ENCODE results near the gene LPIN2. TPM values are rescaled to one million over a fixed set of nuclear protein-coding genes. Genes with fewer than 3 reads are reported as not detected.

LPIN2 gene
- total and polyA plus RNA-seq, 2 experiments from 2014 or later, result 9.0 to 10.8 TPM

DNA sequence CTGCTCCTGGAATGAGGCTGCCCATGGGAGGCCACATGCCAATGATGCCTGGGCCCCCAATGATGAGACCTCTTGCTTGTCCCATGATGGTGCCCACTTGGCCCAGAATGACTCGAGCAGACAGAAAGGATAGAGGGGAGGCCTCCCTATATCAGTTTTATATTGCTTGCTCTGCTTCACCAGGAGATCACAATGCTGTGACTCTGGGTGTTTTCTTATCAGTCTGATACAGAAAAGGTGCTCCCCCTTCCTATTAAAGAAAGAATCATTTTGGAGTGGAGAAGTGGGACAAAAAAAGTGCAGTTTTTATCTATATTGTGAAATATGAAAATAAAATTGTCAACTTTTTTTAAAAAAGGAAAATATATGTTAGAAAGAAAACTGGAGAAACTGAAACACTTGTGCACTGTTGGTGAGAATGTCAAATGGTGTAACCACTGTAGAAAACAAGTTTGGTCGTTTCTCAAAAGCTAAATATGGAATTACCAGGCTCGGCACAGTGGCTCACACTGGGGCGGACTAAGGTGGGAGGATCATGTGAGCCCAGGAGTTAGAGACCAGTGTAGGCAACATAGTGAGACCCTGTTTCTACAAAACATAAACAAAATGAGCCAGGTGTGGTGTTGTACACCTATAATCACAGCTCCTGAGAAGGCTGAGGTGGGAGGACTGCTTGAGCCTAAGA lies 21.8 kb downstream of the LPIN2 start:
- no peaks in the 10 kb centered on the region for H3F3A ChIP-seq (replicated peaks; ENCODE audit: low read depth)
- no peak overlapping the region for H3K4me2 ChIP-seq
- H3K27ac ChIP-seq (ENCODE audit: low read depth), result no peak overlapping the region
- H4K20me1 ChIP-seq (replicated peaks; ENCODE audit: insufficient read depth), result no peaks in the 10 kb centered on the region; the same call in 1 of the 2 replicates
- Mint-ChIP-seq H3K9me3 (no peaks in the 10 kb centered on the region), H3K36me3 (ENCODE audit: low read depth) (peaks cover 10% of the 10 kb centered on the region; the same call in 2 of the 3 replicates), H3K27me3 (ENCODE audit: insufficient read depth, low read depth, poor library complexity) (peaks cover 5% of the 10 kb centered on the region), H3K4me3 (no peak overlapping the region), H3K27ac (no peak overlapping the region), H3K4me1 (peaks cover 7% of the 10 kb centered on the region; the same call in 1 of the 3 replicates)
- H3K9me2 ChIP-seq (ENCODE audit: insufficient read depth), result no peaks in the 10 kb centered on the region
- peaks cover 64% of the 10 kb centered on the region for H3K79me2 ChIP-seq (replicated peaks; ENCODE audit: insufficient read depth)
- no peak overlapping the region for H2AFZ ChIP-seq
- no peak for TF ChIP-seq EZH2phosphoT487 (IDR thresholded peaks at IDR 0.05; ENCODE audit: unreplicated experiment)
- TF ChIP-seq, protein P1, sequence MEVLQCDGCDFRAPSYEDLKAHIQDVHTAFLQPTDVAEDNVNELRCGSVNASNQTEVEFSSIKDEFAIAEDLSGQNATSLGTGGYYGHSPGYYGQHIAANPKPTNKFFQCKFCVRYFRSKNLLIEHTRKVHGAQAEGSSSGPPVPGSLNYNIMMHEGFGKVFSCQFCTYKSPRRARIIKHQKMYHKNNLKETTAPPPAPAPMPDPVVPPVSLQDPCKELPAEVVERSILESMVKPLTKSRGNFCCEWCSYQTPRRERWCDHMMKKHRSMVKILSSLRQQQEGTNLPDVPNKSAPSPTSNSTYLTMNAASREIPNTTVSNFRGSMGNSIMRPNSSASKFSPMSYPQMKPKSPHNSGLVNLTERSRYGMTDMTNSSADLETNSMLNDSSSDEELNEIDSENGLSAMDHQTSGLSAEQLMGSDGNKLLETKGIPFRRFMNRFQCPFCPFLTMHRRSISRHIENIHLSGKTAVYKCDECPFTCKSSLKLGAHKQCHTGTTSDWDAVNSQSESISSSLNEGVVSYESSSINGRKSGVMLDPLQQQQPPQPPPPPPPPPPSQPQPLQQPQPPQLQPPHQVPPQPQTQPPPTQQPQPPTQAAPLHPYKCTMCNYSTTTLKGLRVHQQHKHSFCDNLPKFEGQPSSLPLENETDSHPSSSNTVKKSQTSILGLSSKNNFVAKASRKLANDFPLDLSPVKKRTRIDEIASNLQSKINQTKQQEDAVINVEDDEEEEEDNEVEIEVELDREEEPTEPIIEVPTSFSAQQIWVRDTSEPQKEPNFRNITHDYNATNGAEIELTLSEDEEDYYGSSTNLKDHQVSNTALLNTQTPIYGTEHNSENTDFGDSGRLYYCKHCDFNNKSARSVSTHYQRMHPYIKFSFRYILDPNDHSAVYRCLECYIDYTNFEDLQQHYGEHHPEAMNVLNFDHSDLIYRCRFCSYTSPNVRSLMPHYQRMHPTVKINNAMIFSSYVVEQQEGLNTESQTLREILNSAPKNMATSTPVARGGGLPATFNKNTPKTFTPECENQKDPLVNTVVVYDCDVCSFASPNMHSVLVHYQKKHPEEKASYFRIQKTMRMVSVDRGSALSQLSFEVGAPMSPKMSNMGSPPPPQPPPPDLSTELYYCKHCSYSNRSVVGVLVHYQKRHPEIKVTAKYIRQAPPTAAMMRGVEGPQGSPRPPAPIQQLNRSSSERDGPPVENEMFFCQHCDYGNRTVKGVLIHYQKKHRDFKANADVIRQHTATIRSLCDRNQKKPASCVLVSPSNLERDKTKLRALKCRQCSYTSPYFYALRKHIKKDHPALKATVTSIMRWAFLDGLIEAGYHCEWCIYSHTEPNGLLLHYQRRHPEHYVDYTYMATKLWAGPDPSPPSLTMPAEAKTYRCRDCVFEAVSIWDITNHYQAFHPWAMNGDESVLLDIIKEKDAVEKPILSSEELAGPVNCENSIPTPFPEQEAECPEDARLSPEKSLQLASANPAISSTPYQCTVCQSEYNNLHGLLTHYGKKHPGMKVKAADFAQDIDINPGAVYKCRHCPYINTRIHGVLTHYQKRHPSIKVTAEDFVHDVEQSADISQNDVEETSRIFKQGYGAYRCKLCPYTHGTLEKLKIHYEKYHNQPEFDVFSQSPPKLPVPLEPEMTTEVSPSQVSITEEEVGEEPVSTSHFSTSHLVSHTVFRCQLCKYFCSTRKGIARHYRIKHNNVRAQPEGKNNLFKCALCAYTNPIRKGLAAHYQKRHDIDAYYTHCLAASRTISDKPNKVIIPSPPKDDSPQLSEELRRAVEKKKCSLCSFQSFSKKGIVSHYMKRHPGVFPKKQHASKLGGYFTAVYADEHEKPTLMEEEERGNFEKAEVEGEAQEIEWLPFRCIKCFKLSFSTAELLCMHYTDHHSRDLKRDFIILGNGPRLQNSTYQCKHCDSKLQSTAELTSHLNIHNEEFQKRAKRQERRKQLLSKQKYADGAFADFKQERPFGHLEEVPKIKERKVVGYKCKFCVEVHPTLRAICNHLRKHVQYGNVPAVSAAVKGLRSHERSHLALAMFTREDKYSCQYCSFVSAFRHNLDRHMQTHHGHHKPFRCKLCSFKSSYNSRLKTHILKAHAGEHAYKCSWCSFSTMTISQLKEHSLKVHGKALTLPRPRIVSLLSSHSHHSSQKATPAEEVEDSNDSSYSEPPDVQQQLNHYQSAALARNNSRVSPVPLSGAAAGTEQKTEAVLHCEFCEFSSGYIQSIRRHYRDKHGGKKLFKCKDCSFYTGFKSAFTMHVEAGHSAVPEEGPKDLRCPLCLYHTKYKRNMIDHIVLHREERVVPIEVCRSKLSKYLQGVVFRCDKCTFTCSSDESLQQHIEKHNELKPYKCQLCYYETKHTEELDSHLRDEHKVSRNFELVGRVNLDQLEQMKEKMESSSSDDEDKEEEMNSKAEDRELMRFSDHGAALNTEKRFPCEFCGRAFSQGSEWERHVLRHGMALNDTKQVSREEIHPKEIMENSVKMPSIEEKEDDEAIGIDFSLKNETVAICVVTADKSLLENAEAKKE (CRISPR knock-in tag; IDR thresholded peaks at IDR 0.05), result no peak
- H3K27me3 ChIP-seq (ENCODE audit: insufficient read depth), result no peaks in the 10 kb centered on the region
- no peaks in the 10 kb centered on the region for H3K36me3 ChIP-seq (ENCODE audit: insufficient read depth)
- 0 out of 2 replicates have a peak, but pooled peaks cover 3% of the 10 kb centered on the region for H3K4me1 ChIP-seq (ENCODE audit: insufficient read depth)
- H3K4me3 ChIP-seq, result no peak overlapping the region
- no peak for DNase-seq (ENCODE audit: low spot score)
- ATAC-seq, result no peak

DNA sequence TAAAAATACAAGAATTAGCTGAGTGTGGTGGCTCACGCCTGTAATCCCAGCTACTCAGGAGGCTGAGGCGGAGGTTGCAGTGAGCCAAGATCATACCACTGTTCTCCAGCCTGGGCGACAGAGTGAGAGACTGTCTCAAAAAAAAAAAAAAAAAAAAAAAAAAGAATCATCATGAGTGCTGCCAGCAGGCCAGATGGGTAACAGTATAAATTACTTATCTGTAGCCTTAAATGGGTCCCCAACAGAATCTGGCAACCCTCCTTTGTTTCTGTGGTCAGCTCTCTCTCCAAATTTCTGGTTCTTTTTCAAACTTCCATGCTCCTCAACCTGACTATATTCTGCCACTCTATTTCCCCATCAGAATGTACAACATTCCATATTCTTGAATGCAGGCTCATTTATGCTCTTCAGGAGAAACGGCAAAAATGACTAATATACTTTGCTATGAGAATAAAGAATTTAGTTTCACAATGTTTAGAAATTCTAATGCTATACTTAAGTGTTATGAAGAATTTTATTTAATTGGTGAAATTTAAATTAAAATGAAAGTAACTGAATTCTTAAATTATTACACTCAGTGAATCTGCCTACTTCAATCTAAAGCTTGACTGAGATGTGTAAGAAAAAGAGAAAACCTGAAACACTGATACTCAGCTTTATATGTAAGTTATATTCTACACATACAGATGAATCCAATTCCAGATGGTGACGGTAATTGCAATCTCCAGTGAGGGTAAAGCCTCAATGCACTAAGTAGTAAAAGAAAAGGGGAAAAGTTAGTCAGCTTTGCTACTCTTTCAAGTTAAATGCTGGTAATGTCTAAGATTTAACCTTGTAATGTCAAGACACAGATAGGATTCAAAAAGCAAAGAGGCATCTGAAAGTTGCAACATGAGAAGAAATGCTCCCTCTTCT lies 24.8 kb downstream of the LPIN2 start:
- H3K36me3 Mint-ChIP-seq (ENCODE audit: low read depth), result peaks cover 20% of the 10 kb centered on the region; the same call in 2 of the 3 replicates
- peaks cover 66% of the 10 kb centered on the region for H3K79me2 ChIP-seq (replicated peaks; ENCODE audit: insufficient read depth)
- no peak overlapping the region for H3K4me3 ChIP-seq
- H3K9me3 Mint-ChIP-seq, result no peaks in the 10 kb centered on the region
- peaks cover 14% of the 10 kb centered on the region for H3K4me1 Mint-ChIP-seq
- peak overlapping the region; percentile 28; the same call in 1 of the 2 replicates for H3K27ac Mint-ChIP-seq
- no peaks in the 10 kb centered on the region for H3F3A ChIP-seq (replicated peaks; ENCODE audit: low read depth)
- H3K9me2 ChIP-seq (ENCODE audit: insufficient read depth), result no peaks in the 10 kb centered on the region
- no peaks in the 10 kb centered on the region for H3K27me3 ChIP-seq (ENCODE audit: insufficient read depth)
- no peak overlapping the region for H3K4me2 ChIP-seq
- DNase-seq (ENCODE audit: low spot score), result no peak
- peaks cover 5% of the 10 kb centered on the region for H3K27me3 Mint-ChIP-seq (ENCODE audit: insufficient read depth, low read depth, poor library complexity)
- no peaks in the 10 kb centered on the region for H3K4me1 ChIP-seq (ENCODE audit: insufficient read depth)
- no peak overlapping the region for H2AFZ ChIP-seq
- no peaks in the 10 kb centered on the region for H4K20me1 ChIP-seq (replicated peaks; ENCODE audit: insufficient read depth)
- H3K4me3 Mint-ChIP-seq, result no peak overlapping the region
- no peak for ATAC-seq
- no peaks in the 10 kb centered on the region for H3K36me3 ChIP-seq (ENCODE audit: insufficient read depth)
- H3K27ac ChIP-seq (ENCODE audit: low read depth), result no peak overlapping the region
- TF ChIP-seq, protein P1 (CRISPR knock-in tag; IDR thresholded peaks at IDR 0.05), result no peak
